GM18499 (cell line): ENCODE results near the gene LTO1.

Experiments
- ATAC-seq: cut with Tn5 transposase; IDR thresholded peaks from one replicate; pipeline ENCODE4 v1.9.1; 2021; ENCODE audit warnings: moderate number of reproducible peaks; ENCODE audit not compliant: insufficient read depth, unreplicated experiment

Gene LTO1

DNA sequence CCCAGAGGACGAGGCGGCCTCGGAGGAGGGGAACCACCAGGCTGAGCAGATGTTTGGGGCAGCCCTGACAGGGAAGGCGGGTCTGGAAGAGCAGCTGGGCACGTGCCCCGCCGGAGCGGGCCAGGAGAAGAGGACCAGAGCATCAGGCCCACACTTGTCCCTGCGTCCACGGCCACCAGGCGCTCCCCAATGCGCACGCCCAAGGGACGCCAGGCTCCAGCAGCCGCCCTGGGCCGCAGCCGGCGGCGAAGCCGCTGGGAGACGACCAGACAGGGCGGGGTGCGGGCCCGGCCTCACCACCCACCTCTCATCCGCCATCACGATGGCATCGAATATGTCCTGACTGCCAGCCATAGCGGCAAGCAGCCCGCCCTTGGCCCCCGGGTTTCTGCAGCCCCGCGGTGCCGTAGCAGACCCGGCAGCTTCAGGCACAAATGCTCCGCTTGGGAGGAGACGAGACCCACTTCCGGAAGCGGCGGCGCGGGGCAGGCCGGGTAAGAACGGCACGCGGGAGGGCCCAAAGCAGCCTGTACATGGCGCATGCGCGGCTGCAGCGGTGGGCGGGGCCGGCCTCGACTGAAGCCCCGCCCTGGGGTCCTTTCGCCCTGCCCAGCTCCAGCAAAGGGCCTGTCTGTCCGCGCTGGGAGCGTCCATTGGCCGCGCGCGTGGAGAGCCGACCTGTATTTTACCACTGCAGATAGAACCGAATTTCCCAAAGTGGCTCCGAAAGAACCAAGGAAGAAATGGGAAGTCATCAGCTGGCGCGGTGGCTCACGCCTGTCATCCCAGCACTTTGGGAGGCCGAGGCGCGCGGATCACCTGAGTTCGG, at the start of gene LTO1:
Gene LTO1, minus strand, starts transcription at position 468 of the 829 bp plus-strand sequence. Its CDS starts 114 bp downstream, at position 354.
- ATAC-seq = no peak

DNA sequence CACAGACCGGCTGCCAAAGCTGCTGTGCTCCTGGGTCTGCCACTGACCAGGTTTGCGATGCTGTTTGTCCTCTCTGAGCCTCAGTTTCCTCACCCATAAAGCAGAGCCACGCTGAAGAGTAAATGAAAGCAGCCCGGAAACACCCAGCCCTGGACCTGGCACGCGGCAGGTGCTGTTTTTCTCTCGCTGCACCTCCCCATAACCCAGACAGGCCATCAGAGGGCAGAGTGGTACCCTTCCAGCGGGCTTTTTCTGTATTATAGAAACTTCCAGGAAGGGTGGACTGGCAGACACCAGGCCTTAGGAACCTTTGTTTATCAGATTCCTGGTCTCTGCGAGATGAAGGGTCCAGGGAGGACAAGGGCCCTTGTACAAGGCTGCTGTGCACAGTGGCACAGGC, 46.6 kb upstream of the LTO1 start:
- no peak for ATAC-seq

GRCh38 chr11:69721106-69721505, 46.0 kb upstream of the LTO1 start:
- ATAC-seq = no peak

DNA sequence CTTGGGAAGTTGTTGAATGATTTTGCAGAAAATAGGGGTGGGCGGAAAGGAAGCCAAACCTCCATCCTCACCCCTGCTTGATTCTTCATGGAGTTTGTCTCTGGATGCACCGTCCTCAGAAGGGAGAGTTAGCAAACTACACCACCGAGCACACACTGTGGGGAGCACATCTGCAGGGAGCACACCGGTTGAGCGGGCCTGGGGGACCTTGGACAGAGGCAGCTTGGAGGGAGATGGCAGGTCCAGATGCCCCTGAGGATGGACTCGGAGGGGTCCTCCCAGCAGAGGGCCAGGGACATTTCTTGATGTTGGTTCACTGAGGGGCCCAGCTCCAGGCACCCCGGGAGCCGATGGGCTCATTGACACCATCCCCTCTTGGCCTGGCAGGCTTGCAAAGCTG, 43.8 kb upstream of the LTO1 start:
- no peak for ATAC-seq

DNA sequence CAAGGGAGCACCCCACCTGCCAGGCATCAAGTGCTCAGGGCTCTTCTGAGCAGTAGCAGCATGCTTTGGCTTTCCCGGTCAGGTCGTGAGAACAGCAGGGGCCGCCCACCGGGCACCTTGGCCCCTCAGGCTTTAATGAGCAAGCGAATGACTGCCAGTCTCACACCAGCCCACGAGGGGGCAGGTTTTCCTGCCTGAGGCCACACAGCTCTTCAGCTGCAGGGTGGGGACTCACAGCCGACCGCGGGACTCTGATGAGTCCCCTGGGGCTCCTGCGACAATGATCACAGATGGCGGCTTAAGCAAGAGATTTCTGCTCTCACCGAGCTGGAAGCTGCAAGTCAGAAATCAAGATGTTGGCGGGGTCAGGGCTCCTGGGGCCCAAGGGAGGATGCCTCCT, 43.0 kb upstream of the LTO1 start:
- no peak for ATAC-seq

GRCh38 chr11:69716891-69717747, 42.0 kb upstream of the LTO1 start:
- no peak for ATAC-seq

GRCh38 chr11:69716099-69716498, 40.9 kb upstream of the LTO1 start:
- ATAC-seq = no peak

GRCh38 chr11:69715446-69715845, 40.3 kb upstream of the LTO1 start:
- ATAC-seq = no peak

DNA sequence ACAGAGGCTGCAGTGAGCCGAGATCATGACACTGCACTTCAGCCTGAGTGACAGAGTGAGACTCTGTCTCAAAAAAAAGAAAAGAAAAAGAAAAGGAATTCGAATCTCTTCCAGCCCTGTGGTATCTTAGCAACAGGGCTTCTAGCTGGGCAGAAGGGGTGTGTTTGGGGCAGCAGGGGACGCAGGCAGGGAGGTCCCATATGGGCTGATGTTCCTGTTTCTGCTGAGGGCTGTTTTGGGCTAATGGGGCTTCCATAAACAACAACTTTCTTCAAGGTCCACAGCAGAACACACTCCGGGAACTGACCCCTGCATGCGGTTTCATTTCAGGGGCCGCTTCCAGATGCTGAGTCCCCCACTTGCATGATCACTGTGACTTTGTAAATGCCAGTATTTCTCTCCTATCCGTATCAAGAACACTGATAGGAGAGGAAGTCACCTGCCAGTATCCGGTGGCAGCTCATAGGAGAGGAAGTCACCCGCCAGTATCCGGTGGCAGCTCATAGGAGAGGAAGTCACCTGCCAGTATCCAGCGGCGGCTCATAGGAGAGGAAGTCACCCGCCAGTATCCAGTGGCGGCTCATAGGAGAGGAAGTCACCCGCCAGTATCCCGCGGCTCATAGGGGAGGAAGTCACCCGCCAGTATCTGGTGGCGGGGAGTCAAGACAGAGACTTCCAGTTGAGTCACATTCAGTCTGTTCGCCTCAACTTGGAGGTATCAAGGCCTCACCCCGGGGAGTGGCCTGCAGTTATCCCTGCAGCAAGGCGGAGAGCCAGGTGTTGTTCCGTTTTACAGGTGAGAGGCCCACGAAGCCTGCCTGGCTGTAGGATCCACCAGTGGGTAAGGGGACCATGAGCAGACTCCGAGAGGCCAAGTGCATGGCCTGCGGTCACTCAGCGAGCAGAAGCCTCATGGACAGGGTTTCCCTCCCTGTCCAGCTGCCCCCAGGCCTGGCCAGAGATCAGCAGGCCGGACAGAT, 37.0 kb upstream of the LTO1 start:
- no peak for ATAC-seq

- no peak for ATAC-seq
Observed at GRCh38 chr11:69708736-69709401, 33.7 kb upstream of the LTO1 start.

GRCh38 chr11:69707176-69707575, 32.0 kb upstream of the LTO1 start:
- ATAC-seq = no peak

GRCh38 chr11:69705901-69706787, 31.0 kb upstream of the LTO1 start:
- no peak for ATAC-seq

DNA sequence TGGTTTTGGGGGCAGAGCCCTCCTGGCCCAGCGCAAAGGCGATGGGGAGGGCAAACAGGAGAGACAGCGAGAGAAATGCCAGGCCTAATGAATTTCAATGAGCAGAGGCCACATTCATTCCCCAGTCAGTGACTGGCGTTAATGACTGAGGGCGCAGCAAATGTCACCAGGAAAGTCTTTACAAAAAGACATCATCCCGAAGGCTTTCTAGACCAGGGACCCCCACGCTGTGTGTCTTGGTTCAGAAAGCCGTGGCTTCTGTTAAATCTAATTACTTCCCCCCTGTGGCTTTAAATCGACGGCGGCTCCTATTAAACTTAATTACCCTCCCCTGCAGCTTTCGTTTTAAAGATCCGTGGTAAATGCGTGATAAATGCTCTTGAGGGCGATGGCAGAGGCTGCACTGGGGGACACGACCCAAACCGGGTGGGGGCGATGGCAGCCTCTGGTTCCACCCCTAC, 30.2 kb upstream of the LTO1 start:
- ATAC-seq = no peak

DNA sequence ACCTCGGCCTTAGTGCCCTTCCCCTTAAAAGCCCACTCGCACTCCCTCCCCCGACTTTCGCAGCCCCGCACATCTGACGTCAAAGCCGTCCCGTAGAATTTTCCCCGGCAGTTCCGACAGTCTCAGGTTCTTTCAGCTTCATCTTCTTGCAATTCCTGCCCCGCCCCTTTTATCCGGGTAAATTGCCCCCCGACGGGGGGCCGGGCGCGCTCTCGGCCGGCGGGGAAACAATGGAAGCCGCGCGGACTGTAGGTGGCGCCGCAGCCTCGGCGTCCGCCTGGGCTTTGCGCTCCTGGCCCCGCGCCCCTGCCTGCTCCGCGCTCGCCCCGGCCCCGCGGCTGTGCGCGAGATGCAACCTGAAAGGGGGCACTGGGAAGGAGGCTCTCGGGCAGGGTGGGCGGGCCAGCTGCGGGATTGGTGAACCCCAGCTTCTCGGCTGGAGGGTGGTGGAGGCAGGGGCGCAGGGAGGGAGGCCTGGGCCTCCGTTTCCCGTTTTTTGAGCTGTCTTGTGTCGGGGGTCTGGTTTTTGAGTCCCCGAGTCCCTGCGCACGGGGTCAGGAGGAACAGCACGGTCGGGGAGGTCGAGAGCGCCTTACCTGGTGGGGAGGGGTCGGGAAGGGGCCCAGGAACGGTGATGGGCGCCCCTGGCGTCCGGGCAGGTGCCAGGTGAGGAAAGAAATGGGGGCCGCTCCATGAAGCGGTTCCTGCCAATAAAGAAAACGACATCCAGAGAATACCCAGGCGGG, 29.5 kb upstream of the LTO1 start:
- no peak for ATAC-seq

- no peak for ATAC-seq
Observed at GRCh38 chr11:69703768-69704507, 28.8 kb upstream of the LTO1 start, which contains the start of gene FGF19. TSS of gene FGF19 (minus strand) at chr11:69704022. CDS start at chr11:69703876, 146 bp downstream.

DNA sequence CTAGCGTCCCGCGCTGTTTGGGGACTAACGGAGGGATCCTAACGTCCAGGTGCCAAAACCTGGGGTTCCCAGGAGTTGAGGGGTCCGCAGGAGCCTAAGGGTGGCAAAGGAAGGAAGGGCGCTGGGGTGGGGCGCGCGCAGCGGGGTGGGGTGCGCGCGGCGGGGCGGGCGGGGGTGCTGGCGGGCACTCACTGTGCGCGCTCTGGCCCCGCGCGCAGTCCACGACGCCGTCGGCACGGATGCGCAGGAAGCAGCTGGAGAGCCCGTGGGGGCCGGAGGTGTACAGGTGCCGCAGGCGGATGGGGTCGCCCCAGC, 28.3 kb upstream of the LTO1 start:
- no peak for ATAC-seq

- no peak for ATAC-seq
Observed at GRCh38 chr11:69702769-69703452, 27.8 kb upstream of the LTO1 start.
